CD8-positive, alpha-beta memory T cell (primary cell): ENCODE measurements around the gene PLA2G2A. TPM values are rescaled to one million over a fixed set of nuclear protein-coding genes. Genes with fewer than 3 reads are reported as not detected.

Experiments
- polyA plus RNA-seq: library from polyadenylated mRNA; unstranded; fragments of 300-500 nt; fragmentation: Illumina TruSeq; gene quantifications from one replicate; pipeline ENCODE4 v1.2.3, GENCODE V29; 2021
- total RNA-seq, 2 experiments: library from RNA; stranded (reverse); gene quantifications; one replicate each; pipeline ENCODE4 v1.2.3, GENCODE V29; 2021

The PLA2G2A gene
- total and polyA plus RNA-seq, 3 experiments from 2014 or later = not detected

Other genes starting within 250 kb of the PLA2G2A start
- gene TMCO4, start 179.7 kb downstream of the PLA2G2A start, total RNA-seq = 10 to 100 TPM; 16.5 to 16.6 TPM
- gene TMCO4, start 179.7 kb downstream of the PLA2G2A start, polyA plus RNA-seq = 18.2 TPM
- gene RNF186, start 164.3 kb downstream of the PLA2G2A start, total RNA-seq = not detected
- not detected for gene RNF186, start 164.3 kb downstream of the PLA2G2A start, polyA plus RNA-seq
- gene OTUD3, start 97.2 kb downstream of the PLA2G2A start, total RNA-seq = 1 to 10 TPM; 6.0 to 7.9 TPM
- gene OTUD3, start 97.2 kb downstream of the PLA2G2A start, polyA plus RNA-seq = 1.1 TPM
- gene PLA2G2E, start 56.0 kb downstream of the PLA2G2A start, total RNA-seq = not detected
- not detected for gene PLA2G2E, start 56.0 kb downstream of the PLA2G2A start, polyA plus RNA-seq
- not detected for gene PLA2G5, start 90.6 kb upstream of the PLA2G2A start, total RNA-seq
- not detected for gene PLA2G5, start 90.6 kb upstream of the PLA2G2A start, polyA plus RNA-seq
- gene PLA2G2D, start 139.9 kb upstream of the PLA2G2A start, total RNA-seq = not detected
- gene PLA2G2D, start 139.9 kb upstream of the PLA2G2A start, polyA plus RNA-seq = not detected
- not detected for gene PLA2G2F, start 159.7 kb upstream of the PLA2G2A start, total RNA-seq
- gene PLA2G2F, start 159.7 kb upstream of the PLA2G2A start, polyA plus RNA-seq = not detected
- under 1 TPM; 0.38 to 0.50 TPM for gene UBXN10, start 206.5 kb upstream of the PLA2G2A start, total RNA-seq
- gene UBXN10, start 206.5 kb upstream of the PLA2G2A start, polyA plus RNA-seq = 1.4 TPM
- not detected for gene PLA2G2C, start 206.9 kb upstream of the PLA2G2A start, total RNA-seq
- not detected for gene PLA2G2C, start 206.9 kb upstream of the PLA2G2A start, polyA plus RNA-seq